Stimulated activated CD4-positive, alpha-beta T cell treated with anti-CD3 and anti-CD28 coated beads, Interleukin-2, amount 100 ng/mL, for 48 hours (primary cell): ENCODE measurements around the gene WNK1.

Experiments used
- DNase-seq, 2 donors: peaks; one replicate each; pipeline ENCODE4 v3.0.0-alpha.2; 2020

Gene WNK1

DNA sequence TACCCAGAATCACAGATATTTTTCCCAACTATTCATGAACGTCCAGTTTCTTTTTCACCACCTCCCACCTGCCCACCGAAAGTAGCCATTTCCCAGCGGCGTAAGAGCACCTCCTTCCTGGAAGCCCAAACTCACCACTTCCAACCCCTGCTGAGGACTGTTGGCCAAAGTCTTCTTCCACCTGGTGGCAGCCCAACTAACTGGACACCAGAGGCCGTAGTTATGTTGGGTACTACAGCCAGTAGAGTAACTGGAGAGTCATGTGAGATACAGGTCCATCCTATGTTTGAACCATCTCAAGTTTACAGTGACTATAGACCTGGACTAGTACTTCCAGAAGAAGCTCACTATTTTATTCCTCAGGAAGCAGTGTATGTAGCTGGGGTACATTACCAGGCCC lies 115.5 kb downstream of the WNK1 start:
- no peak for DNase-seq

GRCh38 chr12:868722-869121 lies 116.3 kb downstream of the WNK1 start:
- DNase-seq = no peak

DNA sequence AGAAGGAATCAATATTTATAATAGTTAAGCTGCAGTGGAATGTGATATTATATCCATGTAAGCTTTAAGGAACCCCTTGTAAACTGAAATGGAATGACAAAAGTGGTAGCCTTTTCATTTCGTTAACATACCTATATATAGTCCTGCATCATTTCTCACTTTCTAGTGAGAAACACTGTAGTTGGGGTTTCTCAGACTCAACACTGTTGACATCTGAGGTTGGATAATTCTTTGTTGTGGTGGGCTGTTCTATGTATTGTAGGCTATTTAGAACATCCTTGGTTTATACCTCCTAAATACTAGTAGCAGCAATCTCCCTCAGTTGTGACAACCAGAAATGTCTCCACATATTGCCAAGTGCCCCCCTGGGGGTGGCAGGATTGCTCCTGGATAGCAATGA lies 118.0 kb downstream of the WNK1 start:
- DNase-seq = no peak

GRCh38 chr12:873954-874353 lies 121.6 kb downstream of the WNK1 start:
- no peak for DNase-seq

GRCh38 chr12:879641-880040 lies 127.3 kb downstream of the WNK1 start:
- DNase-seq = no peak

DNA sequence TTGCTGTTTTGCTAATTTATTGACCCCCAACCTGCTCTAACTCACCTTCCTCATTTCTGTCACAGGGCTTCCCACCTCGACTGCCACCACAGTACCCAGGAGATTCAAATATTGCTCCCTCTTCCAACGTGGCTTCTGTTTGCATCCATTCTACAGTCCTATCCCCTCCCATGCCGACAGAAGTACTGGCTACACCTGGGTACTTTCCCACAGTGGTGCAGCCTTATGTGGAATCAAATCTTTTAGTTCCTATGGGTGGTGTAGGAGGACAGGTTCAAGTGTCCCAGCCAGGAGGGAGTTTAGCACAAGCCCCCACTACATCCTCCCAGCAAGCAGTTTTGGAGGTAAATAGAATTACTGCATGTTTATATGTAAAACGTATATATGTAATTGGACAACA lies 128.3 kb downstream of the WNK1 start:
- no peak for DNase-seq

DNA sequence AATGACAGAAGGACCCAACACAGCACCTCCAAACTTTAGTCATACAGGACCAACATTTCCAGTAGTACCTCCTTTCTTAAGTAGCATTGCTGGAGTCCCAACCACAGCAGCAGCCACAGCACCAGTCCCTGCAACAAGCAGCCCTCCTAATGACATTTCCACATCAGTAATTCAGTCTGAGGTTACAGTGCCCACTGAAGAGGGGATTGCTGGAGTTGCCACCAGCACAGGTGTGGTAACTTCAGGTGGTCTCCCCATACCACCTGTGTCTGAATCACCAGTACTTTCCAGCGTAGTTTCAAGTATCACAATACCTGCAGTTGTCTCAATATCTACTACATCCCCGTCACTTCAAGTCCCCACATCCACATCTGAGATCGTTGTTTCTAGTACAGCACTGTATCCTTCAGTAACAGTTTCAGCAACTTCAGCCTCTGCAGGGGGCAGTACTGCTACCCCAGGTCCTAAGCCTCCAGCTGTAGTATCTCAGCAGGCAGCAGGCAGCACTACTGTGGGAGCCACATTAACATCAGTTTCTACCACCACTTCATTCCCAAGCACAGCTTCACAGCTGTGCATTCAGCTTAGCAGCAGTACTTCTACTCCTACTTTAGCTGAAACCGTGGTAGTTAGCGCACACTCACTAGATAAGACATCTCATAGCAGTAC lies 132.5 kb downstream of the WNK1 start:
- no peak for DNase-seq

DNA sequence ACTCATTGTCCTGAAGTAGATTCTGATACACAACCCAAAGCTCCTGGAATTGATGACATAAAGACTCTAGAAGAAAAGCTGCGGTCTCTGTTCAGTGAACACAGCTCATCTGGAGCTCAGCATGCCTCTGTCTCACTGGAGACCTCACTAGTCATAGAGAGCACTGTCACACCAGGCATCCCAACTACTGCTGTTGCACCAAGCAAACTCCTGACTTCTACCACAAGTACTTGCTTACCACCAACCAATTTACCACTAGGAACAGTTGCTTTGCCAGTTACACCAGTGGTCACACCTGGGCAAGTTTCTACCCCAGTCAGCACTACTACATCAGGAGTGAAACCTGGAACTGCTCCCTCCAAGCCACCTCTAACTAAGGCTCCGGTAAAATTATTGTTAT lies 133.3 kb downstream of the WNK1 start:
- DNase-seq = no peak

DNA sequence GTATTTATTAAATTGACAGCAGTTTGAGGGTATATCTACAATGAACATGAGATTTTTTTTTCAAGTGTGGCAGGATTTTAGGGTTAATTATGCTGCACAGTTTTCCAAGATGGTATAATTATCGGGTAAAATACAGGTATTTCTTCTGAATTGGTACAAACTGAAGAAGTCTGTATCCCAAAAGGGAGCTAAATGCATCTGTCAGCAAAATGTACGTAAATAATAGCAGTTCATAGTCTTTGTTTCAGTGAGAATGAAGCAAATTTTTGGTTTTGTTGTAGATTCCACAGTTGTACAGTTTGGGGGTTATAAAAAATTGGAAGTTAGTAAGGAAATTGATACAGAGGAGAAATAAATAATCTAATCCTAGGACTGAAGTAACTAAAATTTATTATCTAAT lies 133.8 kb downstream of the WNK1 start:
- DNase-seq = no peak

DNA sequence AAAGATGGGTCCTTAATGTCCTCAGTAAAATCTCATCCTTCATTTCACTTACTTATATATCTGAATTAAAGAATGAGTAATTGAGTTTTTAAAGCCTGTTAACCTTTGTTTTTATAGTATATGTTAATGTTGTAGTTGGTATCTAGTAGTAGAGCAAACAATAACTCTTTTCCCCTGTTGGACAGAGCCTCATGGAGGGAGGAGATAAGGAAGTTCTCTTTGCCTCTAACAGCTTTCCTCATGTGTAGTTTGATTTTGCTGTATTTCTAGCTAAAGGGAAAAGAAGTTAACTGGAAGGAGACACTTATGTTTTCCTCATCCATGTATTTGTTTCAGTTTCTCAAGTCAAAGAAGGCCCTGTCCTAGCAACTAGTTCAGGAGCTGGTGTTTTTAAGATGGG lies 141.8 kb downstream of the WNK1 start:
- no peak for DNase-seq

DNA sequence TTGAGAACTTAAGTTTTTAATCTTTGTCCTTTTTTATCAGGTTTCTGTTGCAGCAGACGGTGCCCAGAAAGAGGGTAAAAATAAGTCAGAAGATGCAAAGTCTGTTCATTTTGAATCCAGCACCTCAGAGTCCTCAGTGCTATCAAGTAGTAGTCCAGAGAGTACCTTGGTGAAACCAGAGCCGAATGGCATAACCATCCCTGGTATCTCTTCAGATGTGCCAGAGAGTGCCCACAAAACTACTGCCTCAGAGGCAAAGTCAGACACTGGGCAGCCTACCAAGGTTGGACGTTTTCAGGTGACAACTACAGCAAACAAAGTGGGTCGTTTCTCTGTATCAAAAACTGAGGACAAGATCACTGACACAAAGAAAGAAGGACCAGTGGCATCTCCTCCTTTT lies 143.7 kb downstream of the WNK1 start:
- no peak for DNase-seq

GRCh38 chr12:897386-897785 lies 145.0 kb downstream of the WNK1 start:
- no peak for DNase-seq

DNA sequence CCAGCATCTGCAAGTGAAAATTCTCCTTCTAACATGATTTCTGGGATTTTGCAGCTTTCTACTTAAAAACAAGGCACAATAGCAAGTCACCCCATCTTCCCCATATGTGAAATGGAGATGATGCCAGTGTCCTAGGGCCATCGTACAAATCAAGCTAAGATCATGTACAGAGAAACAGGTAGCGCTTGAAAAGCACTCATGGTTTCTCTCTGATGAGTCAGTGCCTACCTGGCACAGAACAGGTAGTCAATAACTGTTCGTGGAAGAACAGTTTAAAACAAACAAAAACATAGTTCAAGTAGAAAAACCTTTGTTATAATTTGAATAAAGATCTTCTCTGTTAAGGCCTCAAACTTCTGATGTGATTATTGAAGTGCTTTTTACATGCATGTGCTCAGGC lies 150.2 kb downstream of the WNK1 start:
- DNase-seq = no peak

GRCh38 chr12:903055-903454 lies 150.7 kb downstream of the WNK1 start:
- no peak for DNase-seq

DNA sequence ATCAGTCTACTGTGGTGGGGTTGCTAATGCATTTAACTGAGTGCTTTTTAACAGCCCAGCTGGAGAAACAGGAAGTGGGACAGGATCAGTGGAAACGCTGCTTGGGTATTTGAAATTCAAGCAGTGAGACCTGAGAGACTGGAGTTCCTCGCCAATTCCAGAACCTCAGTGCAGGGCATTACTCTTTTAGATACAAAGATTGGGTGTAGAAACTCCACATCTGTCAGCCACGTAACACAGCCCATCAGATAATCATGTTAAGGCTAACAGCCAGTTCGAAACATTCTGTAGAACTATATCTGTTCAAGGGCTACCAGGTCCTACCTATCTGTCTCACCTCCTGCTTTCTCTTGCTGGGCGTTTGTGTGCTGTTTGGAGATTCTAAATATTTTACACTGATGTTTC lies 151.6 kb downstream of the WNK1 start:
- DNase-seq = no peak

- DNase-seq = no peak
Observed at GRCh38 chr12:905261-906031, 153.1 kb downstream of the WNK1 start.

DNA sequence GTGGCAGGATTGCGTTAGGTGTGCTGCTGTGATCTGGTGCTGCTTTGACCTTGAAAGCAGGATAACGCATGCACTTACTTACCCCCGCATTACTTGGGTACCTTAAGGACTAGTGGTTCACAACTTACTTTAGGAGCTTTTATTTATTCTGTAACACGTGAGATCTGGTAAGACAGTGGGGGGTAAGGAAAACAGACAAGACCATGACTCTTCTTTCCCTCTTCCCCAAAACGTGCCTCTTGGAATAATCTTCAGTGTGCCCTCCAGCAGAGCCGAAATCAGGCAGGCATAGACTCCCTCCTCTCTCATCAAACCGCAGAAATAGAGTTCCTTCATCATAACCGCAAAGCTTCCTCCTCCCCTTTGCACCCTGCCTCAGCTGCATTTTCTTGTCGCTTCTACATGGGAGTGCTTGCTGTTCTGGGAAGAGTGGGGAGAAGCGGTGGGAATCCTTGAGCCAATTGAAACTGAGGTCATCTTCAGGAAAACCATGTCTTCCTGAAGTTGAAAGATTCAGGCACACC lies 153.7 kb downstream of the WNK1 start:
- DNase-seq = no peak

- no peak for DNase-seq
Observed at GRCh38 chr12:907413-908185, 155.2 kb downstream of the WNK1 start.

DNA sequence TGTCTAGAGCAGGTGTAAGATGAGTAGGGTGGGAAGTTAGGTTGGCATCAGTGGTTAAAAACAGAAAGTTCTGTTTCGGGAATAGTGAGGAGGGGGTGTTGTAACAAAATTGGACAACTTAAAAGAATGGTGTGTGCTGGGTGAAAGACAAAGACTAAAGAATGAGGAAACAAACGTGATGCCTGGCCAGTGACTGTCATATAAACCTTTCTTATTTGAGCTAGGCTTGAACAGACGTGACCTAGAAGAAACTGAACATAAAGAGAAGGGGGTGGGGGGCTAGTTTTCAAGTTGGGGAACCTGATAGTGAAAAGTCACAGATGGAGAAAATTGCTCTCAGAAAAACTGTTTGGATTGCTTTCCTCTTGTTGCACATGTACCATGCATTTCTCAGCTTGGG lies 157.5 kb downstream of the WNK1 start:
- DNase-seq = no peak

DNA sequence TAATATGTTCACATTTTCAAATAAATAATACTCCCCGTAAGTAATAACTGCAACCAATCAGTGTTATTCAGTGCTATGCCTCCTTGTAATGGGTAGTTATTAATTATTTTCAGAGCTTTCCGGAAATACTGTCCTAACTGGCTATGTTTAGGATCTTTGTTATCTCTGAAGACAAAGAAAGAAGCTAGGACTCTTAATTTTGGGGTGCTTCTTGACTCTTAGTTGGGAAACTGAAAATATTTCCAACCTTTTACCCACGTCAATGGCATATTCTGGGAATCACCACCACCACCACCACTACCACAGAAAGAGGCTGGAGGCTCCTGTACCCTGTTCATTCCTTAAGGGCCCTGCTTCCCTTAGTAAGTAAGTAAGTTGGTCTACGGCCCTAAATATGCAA lies 158.0 kb downstream of the WNK1 start:
- DNase-seq = no peak

DNA sequence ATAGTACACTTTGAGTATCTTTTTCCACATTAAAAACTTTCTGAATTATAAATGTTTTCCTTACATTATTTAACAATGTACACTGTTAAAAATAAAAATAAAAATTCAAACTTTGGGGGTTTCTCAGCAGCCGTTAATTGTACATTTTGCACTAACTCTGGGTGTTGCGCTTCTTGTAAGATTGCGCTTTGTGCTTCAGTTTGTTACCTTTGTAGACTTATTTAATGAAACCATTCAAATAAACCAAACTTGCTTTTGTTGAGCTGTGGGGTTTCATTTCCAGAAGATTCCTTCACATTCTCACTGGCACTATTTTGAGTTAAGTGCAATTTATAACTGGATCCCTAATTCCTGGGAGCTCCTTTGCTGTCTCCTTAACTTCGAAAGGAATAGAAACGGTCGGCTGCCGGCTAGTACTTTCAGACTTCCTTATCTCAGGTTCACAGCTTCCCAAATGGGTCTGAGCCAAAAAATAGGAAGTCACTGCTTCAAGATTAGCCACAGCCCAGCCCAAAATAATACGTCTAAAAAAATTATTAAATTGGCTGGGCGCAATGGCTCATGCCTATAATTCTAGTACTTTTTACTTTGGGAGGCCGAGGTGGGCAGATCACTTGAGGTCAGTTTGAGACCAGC lies 158.9 kb downstream of the WNK1 start:
- no peak for DNase-seq

GRCh38 chr12:912466-913235 lies 160.3 kb downstream of the WNK1 start:
- no peak for DNase-seq
